ENCODE data around the gene MYT1.

MYT1 gene

DNA sequence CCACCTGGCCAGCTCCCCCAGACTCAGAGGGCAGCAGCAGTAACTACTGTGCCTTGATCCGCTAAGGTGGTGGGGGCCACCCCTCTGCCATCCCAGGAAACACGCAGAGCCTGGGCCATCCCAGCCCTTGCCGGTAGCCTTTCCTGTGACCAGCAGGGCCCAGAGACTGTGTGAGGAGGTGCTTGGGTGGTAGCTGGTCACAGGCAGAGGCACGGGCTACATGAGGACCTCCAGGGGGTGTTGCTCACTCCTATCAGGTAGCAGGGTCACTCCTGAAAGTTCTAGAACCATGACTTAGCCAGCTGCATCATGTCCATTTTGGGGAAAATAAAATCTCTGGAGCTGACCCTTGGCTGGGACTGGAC, 114.0 kb downstream of the MYT1 start:
- no peak for DNase-seq (ENCODE audit: low read depth in 1 of 2, low spot score in 1 of 2)
- Histone ChIP-seq H3K27ac (replicated peaks) (no peak overlapping the region), H3K27me3 (ENCODE audit: insufficient read depth, poor library complexity, severe bottlenecking) (no peaks in the 10 kb centered on the region), H3K4me3 (replicated peaks; ENCODE audit: insufficient read depth, low read length) (no peak overlapping the region)
- TF ChIP-seq, protein P1, sequence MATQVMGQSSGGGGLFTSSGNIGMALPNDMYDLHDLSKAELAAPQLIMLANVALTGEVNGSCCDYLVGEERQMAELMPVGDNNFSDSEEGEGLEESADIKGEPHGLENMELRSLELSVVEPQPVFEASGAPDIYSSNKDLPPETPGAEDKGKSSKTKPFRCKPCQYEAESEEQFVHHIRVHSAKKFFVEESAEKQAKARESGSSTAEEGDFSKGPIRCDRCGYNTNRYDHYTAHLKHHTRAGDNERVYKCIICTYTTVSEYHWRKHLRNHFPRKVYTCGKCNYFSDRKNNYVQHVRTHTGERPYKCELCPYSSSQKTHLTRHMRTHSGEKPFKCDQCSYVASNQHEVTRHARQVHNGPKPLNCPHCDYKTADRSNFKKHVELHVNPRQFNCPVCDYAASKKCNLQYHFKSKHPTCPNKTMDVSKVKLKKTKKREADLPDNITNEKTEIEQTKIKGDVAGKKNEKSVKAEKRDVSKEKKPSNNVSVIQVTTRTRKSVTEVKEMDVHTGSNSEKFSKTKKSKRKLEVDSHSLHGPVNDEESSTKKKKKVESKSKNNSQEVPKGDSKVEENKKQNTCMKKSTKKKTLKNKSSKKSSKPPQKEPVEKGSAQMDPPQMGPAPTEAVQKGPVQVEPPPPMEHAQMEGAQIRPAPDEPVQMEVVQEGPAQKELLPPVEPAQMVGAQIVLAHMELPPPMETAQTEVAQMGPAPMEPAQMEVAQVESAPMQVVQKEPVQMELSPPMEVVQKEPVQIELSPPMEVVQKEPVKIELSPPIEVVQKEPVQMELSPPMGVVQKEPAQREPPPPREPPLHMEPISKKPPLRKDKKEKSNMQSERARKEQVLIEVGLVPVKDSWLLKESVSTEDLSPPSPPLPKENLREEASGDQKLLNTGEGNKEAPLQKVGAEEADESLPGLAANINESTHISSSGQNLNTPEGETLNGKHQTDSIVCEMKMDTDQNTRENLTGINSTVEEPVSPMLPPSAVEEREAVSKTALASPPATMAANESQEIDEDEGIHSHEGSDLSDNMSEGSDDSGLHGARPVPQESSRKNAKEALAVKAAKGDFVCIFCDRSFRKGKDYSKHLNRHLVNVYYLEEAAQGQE (IDR thresholded peaks at IDR 0.05; ENCODE audit: insufficient replicate concordance, low read depth), result no peak
- TF ChIP-seq SPI1 (IDR thresholded peaks at IDR 0.05; ENCODE audit: borderline replicate concordance, low read depth) (no peak), CTCF (IDR thresholded peaks at IDR 0.05; ENCODE audit: insufficient read depth, low read length) (no peak), GABPA (IDR thresholded peaks at IDR 0.05; ENCODE audit: low read depth) (no peak)

- DNase-seq (ENCODE audit: low read depth in 1 of 2, low spot score in 1 of 2), result no peak
- no peak overlapping the region for H3K4me3 ChIP-seq (replicated peaks; ENCODE audit: insufficient read depth, low read length)
- TF ChIP-seq GABPA (IDR thresholded peaks at IDR 0.05; ENCODE audit: low read depth), result no peak
- no peak for TF ChIP-seq POLR2AphosphoS5 (IDR thresholded peaks at IDR 0.05; ENCODE audit: low read depth)
- no peak for TF ChIP-seq SPI1 (IDR thresholded peaks at IDR 0.05; ENCODE audit: borderline replicate concordance, low read depth)
- no peak for TF ChIP-seq CTCF (IDR thresholded peaks at IDR 0.05; ENCODE audit: insufficient read depth, low read length)
- TF ChIP-seq, protein P1 (IDR thresholded peaks at IDR 0.05; ENCODE audit: insufficient replicate concordance, low read depth), result no peak
- H3K27ac ChIP-seq (replicated peaks), result no peak overlapping the region
- H3K27me3 ChIP-seq (ENCODE audit: insufficient read depth, poor library complexity, severe bottlenecking), result no peaks in the 10 kb centered on the region
These were observed 115.7 kb downstream of the MYT1 start for GRCh38 chr20:64279826-64280459.

GRCh38 chr20:64280460-64280843, 116.2 kb downstream of the MYT1 start:
- TF ChIP-seq, protein P1 (IDR thresholded peaks at IDR 0.05; ENCODE audit: insufficient replicate concordance, low read depth), result no peak
- TF ChIP-seq SPI1 (IDR thresholded peaks at IDR 0.05; ENCODE audit: borderline replicate concordance, low read depth), result no peak
- no peak for TF ChIP-seq GABPA (IDR thresholded peaks at IDR 0.05; ENCODE audit: low read depth)
- TF ChIP-seq POLR2AphosphoS5 (IDR thresholded peaks at IDR 0.05; ENCODE audit: low read depth), result no peak
- TF ChIP-seq CTCF (IDR thresholded peaks at IDR 0.05; ENCODE audit: insufficient read depth, low read length), result no peak
- DNase-seq (ENCODE audit: low read depth in 1 of 2, low spot score in 1 of 2), result no peak
- H3K27ac ChIP-seq (replicated peaks), result no peak overlapping the region
- H3K27me3 ChIP-seq (ENCODE audit: insufficient read depth, poor library complexity, severe bottlenecking), result no peaks in the 10 kb centered on the region
- H3K4me3 ChIP-seq (replicated peaks; ENCODE audit: insufficient read depth, low read length), result no peak overlapping the region
